SK-N-SH (cell line): Measurements from ENCODE around the gene SAPCD2. TPM values are rescaled to one million over a fixed set of nuclear protein-coding genes. Genes with fewer than 3 reads are reported as not detected.

Experiments
- CTCF ChIA-PET: fragments of 300-600, 350-600 bp; formaldehyde crosslinking; extraction: SDS; loops from one replicate; lab custom pipeline; 2021; lab: Yijun Ruan, JAX
- POLR2A ChIA-PET: fragments of 350-600 bp; sonication (Branson Sonifier 250); formaldehyde crosslinking; extraction: SDS; loops from one replicate; lab custom pipeline; 2020; ENCODE audit warnings: antibody characterized with exemption, inconsistent platforms; lab: Yijun Ruan, JAX
- DNase-seq: peaks from one replicate; pipeline ENCODE4 v3.0.0; 2012
- H2AFZ ChIP-seq: fragments of 200-600 bp; sonication (generic); 2 replicates; pipeline ENCODE4 v1.8.1; 2016; ENCODE audit warnings: antibody characterized with exemption, mild to moderate bottlenecking, low read depth
- H3F3A ChIP-seq: fragments of 200-600 bp; sonication (generic); replicated peaks from 2 replicates; pipeline ENCODE3; 2016; ENCODE audit warnings: antibody characterized with exemption, mild to moderate bottlenecking; ENCODE audit not compliant: insufficient read depth
- H3K27ac ChIP-seq, 2 experiments: fragments of 200-500 bp in 1 of 2; fragments of 200-600 bp in 1 of 2; sonication (Bioruptor generic) in 1 of 2; sonication (generic), shearing (Covaris generic) in 1 of 2; 2 replicates each; pipeline versions ENCODE4 v1.5.1 to v1.6.1; 2014 to 2016; ENCODE audit warnings: low read depth in 2 of 2, inconsistent platforms in 1 of 2, low read length in 1 of 2, mild to moderate bottlenecking in 1 of 2, mixed read lengths in 1 of 2
- H3K27me3 ChIP-seq: fragments of 200-600 bp; sonication (generic), shearing (Covaris generic); 2 replicates; pipeline ENCODE4 v1.6.1; 2016; ENCODE audit warnings: mixed run types; ENCODE audit not compliant: insufficient read depth
- H3K36me3 ChIP-seq, 2 experiments: fragments of 200-500 bp in 1 of 2; fragments of 200-600 bp in 1 of 2; sonication (Bioruptor generic) in 1 of 2; sonication (generic) in 1 of 2; replicated peaks in 1 of 2; 2 replicates each; pipeline versions ENCODE3 to v1.5.1; 2014 to 2016; ENCODE audit warnings: low read length in 1 of 2, mild to moderate bottlenecking in 1 of 2; ENCODE audit not compliant: insufficient read depth in 2 of 2, control insufficient read depth in 1 of 2
- H3K4me1 ChIP-seq, 2 experiments: fragments of 200-500 bp in 1 of 2; fragments of 200-600 bp in 1 of 2; sonication (Bioruptor generic) in 1 of 2; sonication (generic), shearing (Covaris generic) in 1 of 2; 2 replicates each; pipeline versions ENCODE4 v1.5.1 to v1.6.1; 2014 to 2016; ENCODE audit warnings: low read depth in 1 of 2, low read length in 1 of 2, mixed run types in 1 of 2; ENCODE audit not compliant: insufficient read depth in 2 of 2, control insufficient read depth in 1 of 2
- H3K4me2 ChIP-seq: fragments of 200-600 bp; sonication (generic), shearing (Covaris generic); 2 replicates; pipeline ENCODE4 v1.6.1; 2017; ENCODE audit warnings: mixed run types
- H3K4me3 ChIP-seq, 2 experiments: fragments of 200-500 bp in 1 of 2; fragments of 200-600 bp in 1 of 2; sonication (Bioruptor generic) in 1 of 2; sonication (generic), shearing (Covaris generic) in 1 of 2; 2 replicates each; pipeline versions ENCODE4 v1.5.1 to v1.8.1; 2014 to 2016; ENCODE audit warnings: low read depth in 2 of 2, inconsistent platforms in 1 of 2, low read length in 1 of 2, mild to moderate bottlenecking in 1 of 2, mixed read lengths in 1 of 2, moderate library complexity in 1 of 2
- H3K79me2 ChIP-seq: fragments of 200-600 bp; sonication (generic); 2 replicates; pipeline ENCODE4 v1.8.1; 2017; ENCODE audit warnings: mild to moderate bottlenecking; ENCODE audit not compliant: insufficient read depth
- H3K9ac ChIP-seq: fragments of 200-600 bp; sonication (generic); 2 replicates; pipeline ENCODE4 v1.6.1; 2017; ENCODE audit warnings: mixed run types
- H3K9me2 ChIP-seq: fragments of 200-600 bp; sonication (generic); 2 replicates; pipeline ENCODE4 v1.6.1; 2017; ENCODE audit warnings: mixed run types
- H3K9me3 ChIP-seq: fragments of 200-600 bp; sonication (generic); 2 replicates; pipeline ENCODE4 v1.6.1; 2017; ENCODE audit warnings: mixed run types, mild to moderate bottlenecking, moderate library complexity
- H4K20me1 ChIP-seq: fragments of 200-600 bp; sonication (generic); 2 replicates; pipeline ENCODE4 v1.6.1; 2017; ENCODE audit warnings: mild to moderate bottlenecking, mixed run types; ENCODE audit not compliant: insufficient read depth
- CHD2 ChIP-seq: fragments of 150-350 bp; IDR thresholded peaks from 2 replicates; pipeline ENCODE4 v1.6.1; 2018; ENCODE audit warnings: low read length; ENCODE audit not compliant: partially characterized antibody
- CTCF ChIP-seq: fragments of 200-600 bp; sonication (generic); IDR thresholded peaks from 2 replicates; pipeline ENCODE4 v1.6.1; 2017; ENCODE audit warnings: antibody characterized with exemption, mild to moderate bottlenecking, moderate library complexity
- ELF1 ChIP-seq: IDR thresholded peaks from 2 replicates; pipeline ENCODE4 v1.4.0; 2012
- EP300 ChIP-seq, 2 experiments: IDR thresholded peaks; 2 replicates each; pipeline versions ENCODE4 v1.4.0 to v1.6.1; 2012; ENCODE audit warnings: borderline replicate concordance in 1 of 2, low read depth in 1 of 2, low read length in 1 of 2
- EZH2phosphoT487 ChIP-seq: fragments of 200-600 bp; sonication (generic); IDR thresholded peaks from 2 replicates; pipeline ENCODE4 v1.6.1; 2017; ENCODE audit warnings: low read depth, mixed run types, mild to moderate bottlenecking, antibody characterized with exemption, moderate library complexity, borderline replicate concordance
- FOXJ3 ChIP-seq: sonication (generic); formaldehyde crosslinking; IDR thresholded peaks from 2 replicates; pipeline ENCODE4 v1.5.1; 2020; ENCODE audit warnings: mild to moderate bottlenecking, missing genetic modification reagents
- GABPA ChIP-seq: IDR thresholded peaks from 2 replicates; pipeline ENCODE4 v1.4.0; 2012; ENCODE audit warnings: low read depth, mild to moderate bottlenecking
- GATA2 ChIP-seq: sonication (generic); formaldehyde crosslinking; IDR thresholded peaks from 2 replicates; pipeline ENCODE4 v1.5.0; 2020; ENCODE audit warnings: mild to moderate bottlenecking, missing genetic modification reagents
- IRF3 ChIP-seq: fragments of 150-350 bp; IDR thresholded peaks from 2 replicates; pipeline ENCODE4 v1.6.1; 2016; ENCODE audit warnings: mild to moderate bottlenecking, low read depth, low read length
- JUND ChIP-seq: IDR thresholded peaks from 2 replicates; pipeline ENCODE4 v1.4.0; 2012
- MAX ChIP-seq: IDR thresholded peaks from 2 replicates; pipeline ENCODE4 v1.4.0; 2012; ENCODE audit warnings: low read depth
- MEF2A ChIP-seq: IDR thresholded peaks from 2 replicates; pipeline ENCODE4 v1.4.0; 2012; ENCODE audit warnings: low read depth, borderline replicate concordance
- MXI1 ChIP-seq: IDR thresholded peaks from 2 replicates; pipeline ENCODE4 v1.6.1; 2012; ENCODE audit warnings: mild to moderate bottlenecking, low read depth, low read length, improper control_type of control experiment
- POLR2AphosphoS5 ChIP-seq: IDR thresholded peaks from 2 replicates; pipeline ENCODE4 v1.6.1; 2012; ENCODE audit warnings: low read depth, low read length
- RCOR1 ChIP-seq: fragments of 150-350 bp; IDR thresholded peaks from 2 replicates; pipeline ENCODE4 v1.6.1; 2017; ENCODE audit warnings: antibody characterized with exemption, low read length
- REST ChIP-seq: IDR thresholded peaks from 2 replicates; pipeline ENCODE4 v1.6.1; 2012; ENCODE audit warnings: mild to moderate bottlenecking, low read depth, low read length, moderate library complexity
- RFX5 ChIP-seq: IDR thresholded peaks from 2 replicates; pipeline ENCODE4 v1.6.1; 2012; ENCODE audit warnings: mild to moderate bottlenecking, improper control_type of control experiment, low read length
- SMC3 ChIP-seq: IDR thresholded peaks from 2 replicates; pipeline ENCODE4 v1.6.1; 2012; ENCODE audit warnings: low read depth, low read length, improper control_type of control experiment
- TAF1 ChIP-seq: IDR thresholded peaks from 2 replicates; pipeline ENCODE4 v1.6.1; 2012; ENCODE audit warnings: low read depth, mild to moderate bottlenecking, low read length, moderate library complexity, borderline replicate concordance
- TCF12 ChIP-seq: IDR thresholded peaks from 2 replicates; pipeline ENCODE4 v1.4.0; 2012
- TEAD4 ChIP-seq: IDR thresholded peaks from 2 replicates; pipeline ENCODE4 v1.4.0; 2012; ENCODE audit warnings: mild to moderate bottlenecking, borderline replicate concordance; ENCODE audit not compliant: insufficient read depth
- USF2 ChIP-seq: fragments of 150-350 bp; IDR thresholded peaks from 2 replicates; pipeline ENCODE4 v1.6.1; 2017; ENCODE audit warnings: antibody characterized with exemption, low read length, low read depth, borderline replicate concordance
- YY1 ChIP-seq: IDR thresholded peaks from 2 replicates; pipeline ENCODE4 v1.4.0; 2012; ENCODE audit warnings: low read depth, mild to moderate bottlenecking
- WGBS: methylation state at CpG from one replicate; pipeline ENCODE4 v1.1.6; 2017; ENCODE audit warnings: low lambda C conversion rate; 5-methylcytosine and 5-hydroxymethylcytosine counted together
- polyA plus RNA-seq, 3 experiments: library from polyadenylated mRNA; depleted of rRNA; stranded (reverse); fragments of >200 nt; gene quantifications; 2 replicates each; pipeline ENCODE4 v1.2.3, GENCODE V29; 2012

Gene SAPCD2
- polyA plus RNA-seq, 1 of the 3 experiments (the other 2 are of a cell fraction), result 6.0 TPM

GRCh38 chr9:137034709-137035506 is 35.4 kb downstream of the SAPCD2 start (continued):
- TF ChIP-seq EP300 (IDR thresholded peaks at IDR 0.05; ENCODE audit: borderline replicate concordance in 1 of 2, low read depth in 1 of 2, low read length in 1 of 2) (no peak), MEF2A (no peak), FOXJ3 (CRISPR knock-in tag) (0 out of 2 replicates have a peak, but pooled peaks have one; percentile 21), YY1 (no peak), CHD2 (no peak), GATA2 (CRISPR knock-in tag) (no peak), RFX5 (no peak), POLR2AphosphoS5 (no peak), SMC3 (peak; percentile 90), EZH2phosphoT487 (no peak), RCOR1 (peak; percentile 35; the same call in 1 of the 2 replicates), MXI1 (no peak), TAF1 (no peak), TCF12 (no peak), REST (no peak), JUND (no peak)

GRCh38 chr9:137034039-137034708 is 36.2 kb downstream of the SAPCD2 start:
- Histone ChIP-seq H3K36me3 (peaks cover 0 to 8% of the 10 kb centered on the region in 2 experiments), H3F3A (peaks cover 4% of the 10 kb centered on the region), H3K4me2 (no peak overlapping the region), H3K27ac (no peak overlapping the region), H3K27me3 (no peaks in the 10 kb centered on the region), H3K4me1 (peaks cover 0 to 26% of the 10 kb centered on the region in 2 experiments; a peak in 1 of 4 replicates), H2AFZ (no peak overlapping the region), H3K4me3 (no peak overlapping the region), H4K20me1 (no peaks in the 10 kb centered on the region), H3K9me3 (no peaks in the 10 kb centered on the region), H3K79me2 (no peaks in the 10 kb centered on the region), H3K9ac (no peak overlapping the region), H3K9me2 (no peaks in the 10 kb centered on the region)
- ChIA-PET CTCF (interaction anchor here (0.7 to 15.1 kb wide), 27 partner anchors 9 to 262 kb away, joined by 3 to 350 read pairs (median 11); partner anchors contain the start of genes AJM1, C8G, CCDC183 and FBXW5), POLR2A (interaction anchor here (1.5 to 1.9 kb wide), 3 partner anchors 10 to 86 kb away, joined by 6 to 13 read pairs (median 8); partner anchors contain the start of gene NPDC1)
- 52% methylated on average over 8 of the region's 15 CpGs for WGBS
- peak; percentile 63 for DNase-seq
- no peak for TF ChIP-seq SMC3
- TF ChIP-seq MAX, result no peak
- TF ChIP-seq TEAD4, result no peak
- TF ChIP-seq ELF1, result no peak
- no peak for TF ChIP-seq IRF3
- TF ChIP-seq FOXJ3 (CRISPR knock-in tag), result no peak
- no peak for TF ChIP-seq GABPA
- TF ChIP-seq GATA2 (CRISPR knock-in tag), result no peak
- no peak for TF ChIP-seq USF2
- no peak for TF ChIP-seq CTCF
- no peak for TF ChIP-seq YY1
